Thyroid gland (tissue), 4 donors: ENCODE data around the gene SYDE2. TPM values are rescaled to one million over a fixed set of nuclear protein-coding genes. Genes with fewer than 3 reads are reported as not detected.
"Not testable (repeated sequence)": the region's sequence is repeated elsewhere in the genome, so short reads cannot be mapped to it uniquely, and the experiment has no call there.

Experiments
- DNase-seq, 2 donors: peaks; one replicate each; pipeline ENCODE4 v3.0.0-alpha.2; 2019
- H3K27ac ChIP-seq, 3 donors: fragments of 200-600 bp; sonication (generic); 1 replicate in 2 of 3; 2 replicates in 1 of 3; pipeline ENCODE4 v1.5.1; 2016 to 2019; ENCODE audit warnings: mild to moderate bottlenecking in 1 of 3, moderate library complexity in 1 of 3
- H3K27me3 ChIP-seq: fragments of 200-600 bp; sonication (generic); one replicate; pipeline ENCODE4 v1.5.1; 2019
- H3K36me3 ChIP-seq, 2 donors: fragments of 200-600 bp; sonication (generic); one replicate each; pipeline ENCODE4 v1.5.1; 2016 to 2019
- H3K4me1 ChIP-seq, 2 donors: fragments of 200-600 bp; sonication (generic); one replicate each; pipeline ENCODE4 v1.5.1; 2017 to 2019
- H3K4me3 ChIP-seq, 3 donors: fragments of 200-600 bp; sonication (generic); replicated peaks in 1 of 3; 1 replicate in 2 of 3; 2 replicates in 1 of 3; pipeline ENCODE4 v1.5.1; 2016; ENCODE audit warnings: mild to moderate bottlenecking in 1 of 3
- H3K9me3 ChIP-seq: fragments of 200-600 bp; sonication (generic); one replicate; pipeline ENCODE4 v1.5.1; 2017
- POLR2A ChIP-seq, 2 donors: fragments of 450-650 bp; IDR thresholded peaks; one replicate each; pipeline ENCODE4 v1.6.1; 2017; ENCODE audit warnings: antibody characterized with exemption in 2 of 2, mild to moderate bottlenecking in 2 of 2, moderate library complexity in 1 of 2
- WGBS, 2 donors: methylation state at CpG; one replicate each; pipeline ENCODE4 v1.1.5; 2017; 5-methylcytosine and 5-hydroxymethylcytosine counted together
- intact Hi-C: fragments of 100-400 bp; cut with DNase I; formaldehyde crosslinking; loops from one replicate; pipeline ENCODE4 v1.15.1; 2023
- total RNA-seq, 4 donors: library from RNA; depleted of rRNA; stranded (reverse); fragments of >200 nt; gene quantifications; one replicate each; pipeline ENCODE4 v1.2.3, GENCODE V29; 2016
- TF ChIP-seq, protein P1 (sequence below), 6 experiments: fragments of 200-600 bp in 3 of 6; fragments of 450-650 bp in 3 of 6; sonication (generic) in 3 of 6; IDR thresholded peaks; one replicate each; pipeline ENCODE4 v1.5.1; 2016 to 2019; ENCODE audit warnings: antibody characterized with exemption in 6 of 6, mild to moderate bottlenecking in 2 of 6, inconsistent platforms in 1 of 6, moderate library complexity in 1 of 6

SYDE2 gene
- total RNA-seq, 4 donors from 2014 or later: 15.2 to 30.8 (median 20.5) TPM

DNA sequence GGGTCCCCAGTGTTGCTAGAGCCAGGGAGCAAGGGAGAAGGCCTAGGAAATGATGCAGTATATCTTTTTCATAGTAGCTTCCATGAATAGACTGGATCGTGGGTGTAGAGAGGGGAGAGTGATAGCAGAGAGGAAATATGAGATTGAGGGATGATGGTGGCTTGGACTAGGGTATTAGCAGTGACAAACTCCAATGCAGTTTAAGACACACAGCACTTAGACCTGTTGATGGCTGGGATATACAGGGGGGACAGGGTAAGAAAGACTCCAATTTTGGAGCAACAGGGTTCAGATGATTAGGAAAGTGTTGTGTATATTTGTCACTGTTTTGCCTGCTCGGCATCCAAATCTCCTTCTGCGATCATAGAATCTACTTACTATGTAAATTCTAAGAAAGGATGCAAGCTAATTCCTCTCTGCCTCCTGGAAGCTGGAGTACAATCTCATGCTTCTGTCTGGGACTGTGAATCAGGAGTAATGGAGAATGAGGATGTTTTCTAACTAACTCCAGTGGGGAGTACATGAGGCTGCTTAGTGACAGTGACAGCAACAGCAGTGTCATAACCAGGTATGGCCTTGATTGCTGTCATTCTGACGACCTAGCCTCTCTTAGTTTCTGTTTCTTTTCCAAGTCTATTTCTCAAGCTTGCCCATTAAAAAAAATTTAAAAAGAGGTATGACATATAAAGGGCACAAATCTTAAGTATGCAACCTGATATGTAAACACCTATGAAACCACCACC, 47.5 kb downstream of the SYDE2 start:
- no peaks in the 10 kb centered on the region for H3K27me3 ChIP-seq
- intact Hi-C loops: no loop called here
- H3K4me1 ChIP-seq: no peaks in the 10 kb centered on the region
- no peak overlapping the region for H3K27ac ChIP-seq
- H3K4me3 ChIP-seq: no peak overlapping the region
- 61 to 64% methylated on average over 4 of the region's 4 CpGs for WGBS, 2 donors
- TF ChIP-seq, protein P1, sequence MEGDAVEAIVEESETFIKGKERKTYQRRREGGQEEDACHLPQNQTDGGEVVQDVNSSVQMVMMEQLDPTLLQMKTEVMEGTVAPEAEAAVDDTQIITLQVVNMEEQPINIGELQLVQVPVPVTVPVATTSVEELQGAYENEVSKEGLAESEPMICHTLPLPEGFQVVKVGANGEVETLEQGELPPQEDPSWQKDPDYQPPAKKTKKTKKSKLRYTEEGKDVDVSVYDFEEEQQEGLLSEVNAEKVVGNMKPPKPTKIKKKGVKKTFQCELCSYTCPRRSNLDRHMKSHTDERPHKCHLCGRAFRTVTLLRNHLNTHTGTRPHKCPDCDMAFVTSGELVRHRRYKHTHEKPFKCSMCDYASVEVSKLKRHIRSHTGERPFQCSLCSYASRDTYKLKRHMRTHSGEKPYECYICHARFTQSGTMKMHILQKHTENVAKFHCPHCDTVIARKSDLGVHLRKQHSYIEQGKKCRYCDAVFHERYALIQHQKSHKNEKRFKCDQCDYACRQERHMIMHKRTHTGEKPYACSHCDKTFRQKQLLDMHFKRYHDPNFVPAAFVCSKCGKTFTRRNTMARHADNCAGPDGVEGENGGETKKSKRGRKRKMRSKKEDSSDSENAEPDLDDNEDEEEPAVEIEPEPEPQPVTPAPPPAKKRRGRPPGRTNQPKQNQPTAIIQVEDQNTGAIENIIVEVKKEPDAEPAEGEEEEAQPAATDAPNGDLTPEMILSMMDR (IDR thresholded peaks at IDR 0.05): no peak
- no peak for TF ChIP-seq POLR2A (IDR thresholded peaks at IDR 0.05)
- DNase-seq: no peak
- H3K9me3 ChIP-seq: no peaks in the 10 kb centered on the region
- no peaks in the 10 kb centered on the region for H3K36me3 ChIP-seq

DNA sequence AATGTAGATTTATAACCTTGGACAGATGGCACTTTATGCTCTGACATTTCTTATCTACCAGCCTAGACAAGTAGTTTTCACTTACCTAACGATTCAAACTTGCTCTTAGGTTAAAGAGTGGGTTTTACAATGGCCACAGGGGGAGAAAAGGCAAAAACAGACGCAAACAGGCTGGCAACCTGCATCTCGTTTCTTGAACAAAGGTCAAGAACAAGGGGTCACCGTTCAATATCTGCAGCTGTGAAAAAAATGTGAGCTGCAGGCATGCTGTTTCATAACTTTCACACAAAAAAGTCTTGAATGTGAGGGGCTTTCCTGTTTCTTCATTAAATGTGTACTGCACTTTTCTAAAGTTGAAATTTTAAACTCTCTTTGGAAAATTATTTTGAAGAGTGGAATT, 49.4 kb downstream of the SYDE2 start:
- no peaks in the 10 kb centered on the region for H3K4me1 ChIP-seq
- WGBS, 2 donors: 48 to 56% methylated on average over 4 of the region's 4 CpGs
- intact Hi-C loops: no loop called here
- no peak overlapping the region for H3K27ac ChIP-seq
- no peaks in the 10 kb centered on the region for H3K9me3 ChIP-seq
- TF ChIP-seq, protein P1 (IDR thresholded peaks at IDR 0.05): no peak
- TF ChIP-seq POLR2A (IDR thresholded peaks at IDR 0.05): no peak
- no peak for DNase-seq
- H3K4me3 ChIP-seq: no peak overlapping the region
- H3K36me3 ChIP-seq: no peaks in the 10 kb centered on the region
- H3K27me3 ChIP-seq: no peaks in the 10 kb centered on the region

DNA sequence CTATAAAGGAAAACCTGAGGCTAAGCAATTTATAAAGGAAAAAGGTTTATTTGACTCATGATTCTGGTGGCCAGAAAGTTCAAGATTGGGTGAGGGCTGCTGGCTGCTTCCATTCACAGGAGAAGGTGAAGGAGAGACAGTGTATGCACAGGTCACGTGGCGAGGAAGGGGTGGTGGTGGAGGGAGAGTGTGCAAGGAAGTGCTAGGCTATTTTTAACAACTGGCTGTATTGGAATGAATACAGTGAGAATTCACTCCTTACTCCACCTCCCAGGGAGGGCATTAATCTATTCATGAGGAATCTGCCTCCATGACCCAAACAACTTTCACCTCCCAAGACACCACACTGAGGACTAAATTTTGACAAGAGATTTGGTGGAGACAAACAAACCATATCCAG, 51.0 kb downstream of the SYDE2 start:
- H3K9me3 ChIP-seq: no peaks in the 10 kb centered on the region
- no peak overlapping the region for H3K27ac ChIP-seq
- 69 to 87% methylated on average over 2 of the region's 2 CpGs for WGBS, 2 donors
- no peaks in the 10 kb centered on the region for H3K27me3 ChIP-seq
- no peak for DNase-seq
- H3K4me3 ChIP-seq: no peak overlapping the region
- peaks cover 0 to under 1% of the 10 kb centered on the region in 2 donors for H3K4me1 ChIP-seq
- TF ChIP-seq, protein P1 (IDR thresholded peaks at IDR 0.05): no peak
- no peak for TF ChIP-seq POLR2A (IDR thresholded peaks at IDR 0.05)
- no peaks in the 10 kb centered on the region for H3K36me3 ChIP-seq
- intact Hi-C loops: no loop called here

DNA sequence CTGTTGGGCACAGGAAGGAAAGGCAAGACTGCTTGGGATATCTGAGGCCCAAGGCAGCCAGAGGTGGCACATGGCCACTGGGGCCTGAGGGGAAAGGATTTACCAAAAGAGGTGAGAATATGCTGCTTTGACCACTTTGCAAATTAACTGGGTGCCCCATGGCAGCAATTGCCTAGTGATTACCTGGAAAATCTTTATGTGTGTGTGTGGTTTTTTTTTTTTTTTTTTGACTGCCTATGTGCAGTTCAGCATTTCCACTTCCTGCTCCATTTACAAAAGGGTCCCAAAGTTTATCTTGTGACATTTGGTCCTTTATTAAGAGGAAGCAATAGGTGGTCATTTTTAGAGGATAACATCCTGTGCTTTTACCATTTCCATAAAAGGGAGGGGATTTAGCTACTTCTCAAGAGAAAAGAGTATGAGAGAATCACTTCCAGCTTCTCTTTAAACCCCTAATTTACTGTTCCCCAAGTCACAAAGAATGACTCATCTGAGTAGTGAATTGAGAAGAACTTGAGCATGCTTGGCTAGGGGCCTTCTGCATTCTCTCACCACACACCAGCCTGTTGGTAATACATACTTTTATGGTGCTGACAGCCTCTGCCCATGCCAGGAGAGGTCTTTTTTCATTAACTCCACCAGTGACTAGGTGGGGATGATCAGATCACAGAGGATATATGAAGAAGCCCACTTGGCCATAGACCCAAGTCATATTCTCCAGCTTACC, 52.1 kb downstream of the SYDE2 start:
- DNase-seq: no peak
- intact Hi-C loops: no loop called here
- Histone ChIP-seq H3K27me3 (no peaks in the 10 kb centered on the region), H3K27ac (no peak overlapping the region), H3K9me3 (no peaks in the 10 kb centered on the region), H3K36me3 (no peaks in the 10 kb centered on the region), H3K4me3 (no peak overlapping the region), H3K4me1 (peaks cover 0 to 7% of the 10 kb centered on the region in 2 donors)
- no peak for TF ChIP-seq POLR2A (IDR thresholded peaks at IDR 0.05)
- TF ChIP-seq, protein P1 (IDR thresholded peaks at IDR 0.05): no peak

DNA sequence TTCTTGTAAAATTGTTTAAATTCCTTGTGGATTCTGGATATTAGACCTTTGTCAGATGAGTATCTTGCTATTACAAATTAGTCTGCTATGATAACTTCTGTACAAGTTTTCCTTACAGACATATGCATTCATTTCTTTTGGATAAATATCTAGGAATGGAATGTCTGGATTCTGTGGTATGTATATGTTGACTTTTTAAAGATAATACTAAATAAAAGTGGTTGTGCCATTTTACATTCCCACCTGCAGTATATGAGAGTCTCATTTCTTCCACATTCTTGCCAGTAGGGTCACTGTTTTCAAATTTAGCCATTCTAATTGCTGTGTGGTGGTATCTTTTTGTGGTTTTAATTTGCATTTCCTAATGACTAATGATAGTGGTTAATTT, 53.9 kb downstream of the SYDE2 start:
- H3K4me3 ChIP-seq: no peak overlapping the region
- intact Hi-C loops: no loop called here
- no peaks in the 10 kb centered on the region for H3K9me3 ChIP-seq
- TF ChIP-seq, protein P1 (IDR thresholded peaks at IDR 0.05): no peak
- TF ChIP-seq POLR2A (IDR thresholded peaks at IDR 0.05): no peak
- no peak overlapping the region for H3K27ac ChIP-seq
- H3K4me1 ChIP-seq: peaks cover 0 to 7% of the 10 kb centered on the region in 2 donors
- H3K27me3 ChIP-seq: no peaks in the 10 kb centered on the region
- DNase-seq: no peak
- H3K36me3 ChIP-seq: no peaks in the 10 kb centered on the region

DNA sequence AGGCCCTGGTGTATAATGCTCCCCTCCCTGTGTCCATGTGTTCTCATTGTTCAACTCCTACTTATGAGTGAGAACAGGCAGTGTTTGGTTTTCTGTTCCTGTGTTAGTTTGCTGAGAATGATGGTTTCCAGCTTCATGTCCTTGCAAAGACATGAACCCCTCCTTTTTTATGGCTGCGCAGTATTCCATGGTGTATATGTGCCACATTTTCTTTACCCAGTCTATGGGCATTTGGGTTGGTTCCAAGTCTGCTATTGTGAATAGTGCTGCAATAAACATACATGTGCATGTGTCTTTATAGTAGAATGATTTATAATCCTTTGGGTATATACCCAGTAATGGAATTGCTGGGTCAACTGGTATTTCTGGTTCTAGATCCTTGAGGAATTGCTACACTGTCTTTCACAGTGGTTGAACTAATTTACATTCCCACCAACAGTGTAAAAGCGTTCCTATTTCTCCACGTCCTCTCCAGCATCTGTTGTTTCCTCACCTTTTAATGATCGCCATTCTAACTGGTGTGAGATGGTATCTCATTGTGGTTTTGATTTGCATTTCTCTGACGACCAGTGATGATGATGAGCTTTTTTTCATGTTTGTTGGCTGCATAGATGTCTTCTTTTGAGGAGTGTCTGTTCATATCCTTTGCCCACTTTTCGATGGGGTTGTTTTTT, 54.4 kb downstream of the SYDE2 start:
- intact Hi-C loops, H3K9me3 ChIP-seq, H3K36me3 ChIP-seq, H3K4me1 ChIP-seq, H3K27ac ChIP-seq, H3K4me3 ChIP-seq, H3K27me3 ChIP-seq, DNase-seq: not testable (repeated sequence)
- 85% methylated on average over 6 of the region's 6 CpGs for WGBS, 2 donors
